WTC11 (cell line): ENCODE results near the gene COL4A1. TPM values are rescaled to one million over a fixed set of nuclear protein-coding genes. Genes with fewer than 3 reads are reported as not detected.

Experiments
- ATAC-seq: fragments of 200-7000 bp; cut with Tn5 transposase; 2 replicates; pipeline ENCODE4 v1.10.0; 2021; ENCODE audit warnings: mild to moderate bottlenecking, moderate library complexity
- CTCF ChIA-PET: fragments of 300-600 bp; sonication (Branson Sonifier 250); formaldehyde crosslinking; loops from one replicate; lab custom pipeline; 2021; ENCODE audit warnings: antibody characterized with exemption; lab: Charles Lee
- POLR2A ChIA-PET: fragments of 350-600 bp; sonication (Branson Sonifier 250); formaldehyde crosslinking; loops from one replicate; lab custom pipeline; 2021; ENCODE audit warnings: antibody characterized with exemption; lab: Charles Lee
- DNase-seq: peaks from one replicate; pipeline ENCODE4 v3.0.0; 2021; ENCODE audit warnings: low spot score
- H3K27ac Mint-ChIP-seq: 2 replicates; pipeline ENCODE4 v1.8.0; 2021; ENCODE audit warnings: mixed read lengths
- H3K27me3 Mint-ChIP-seq: 2 replicates; pipeline ENCODE4 v1.8.0; 2021; ENCODE audit warnings: low read depth, mild to moderate bottlenecking, moderate library complexity, mixed read lengths
- H3K36me3 Mint-ChIP-seq: 2 replicates; pipeline ENCODE4 v1.8.0; 2021; ENCODE audit warnings: mixed read lengths
- H3K4me1 Mint-ChIP-seq: 2 replicates; pipeline ENCODE4 v1.8.0; 2022; ENCODE audit warnings: mixed read lengths
- H3K4me3 Mint-ChIP-seq: 2 replicates; pipeline ENCODE4 v1.8.0; 2021; ENCODE audit warnings: mild to moderate bottlenecking, moderate library complexity, mixed read lengths
- H3K9me3 Mint-ChIP-seq: 2 replicates; pipeline ENCODE4 v1.8.0; 2021; ENCODE audit warnings: mixed read lengths
- ATF1 ChIP-seq: sonication (generic); formaldehyde crosslinking; IDR thresholded peaks from 2 replicates; pipeline ENCODE4 v1.8.1; 2023; ENCODE audit warnings: mild to moderate bottlenecking, moderate library complexity, missing genetic modification reagents
- E2F4 ChIP-seq: sonication (generic); formaldehyde crosslinking; IDR thresholded peaks from 2 replicates; pipeline ENCODE4 v1.8.1; 2022; ENCODE audit warnings: low read depth, mild to moderate bottlenecking, moderate library complexity, missing genetic modification reagents, borderline replicate concordance
- ERG ChIP-seq: fragments of 250-450 bp; sonication (Bioruptor Pico); IDR thresholded peaks from 2 replicates; pipeline ENCODE4 v1.8.0; 2021; ENCODE audit warnings: mild to moderate bottlenecking
- ETV6 ChIP-seq: sonication (generic); formaldehyde crosslinking; IDR thresholded peaks from 2 replicates; pipeline ENCODE4 v1.8.1; 2022; ENCODE audit warnings: mild to moderate bottlenecking, missing genetic modification reagents
- GABPB1 ChIP-seq: sonication (generic); formaldehyde crosslinking; IDR thresholded peaks from 2 replicates; pipeline ENCODE4 v1.8.1; 2023; ENCODE audit warnings: mild to moderate bottlenecking, missing genetic modification reagents
- HMGA2 ChIP-seq: fragments of 250-450 bp; sonication (Bioruptor Pico); IDR thresholded peaks from 2 replicates; pipeline ENCODE4 v1.4.0; 2021; ENCODE audit warnings: mild to moderate bottlenecking, moderate library complexity
- MLX ChIP-seq: sonication (generic); formaldehyde crosslinking; IDR thresholded peaks from 2 replicates; pipeline ENCODE4 v1.8.1; 2023; ENCODE audit warnings: mild to moderate bottlenecking, missing genetic modification reagents, moderate library complexity
- NFATC4 ChIP-seq: fragments of 250-450 bp; sonication (Bioruptor Pico); IDR thresholded peaks from 2 replicates; pipeline ENCODE4 v1.9.0; 2021; ENCODE audit warnings: mild to moderate bottlenecking
- OVOL2 ChIP-seq: fragments of 250-450 bp; sonication (Bioruptor Pico); IDR thresholded peaks from 2 replicates; pipeline ENCODE4 v1.9.0; 2021; ENCODE audit warnings: mild to moderate bottlenecking, borderline replicate concordance
- SOX15 ChIP-seq: fragments of 250-450 bp; sonication (Bioruptor Pico); IDR thresholded peaks from 2 replicates; pipeline ENCODE4 v1.9.0; 2021; ENCODE audit warnings: mild to moderate bottlenecking
- USF2 ChIP-seq: sonication (generic); formaldehyde crosslinking; IDR thresholded peaks from 2 replicates; pipeline ENCODE4 v1.8.1; 2023; ENCODE audit warnings: mild to moderate bottlenecking, missing genetic modification reagents, moderate library complexity
- ZNF138 ChIP-seq: sonication (generic); formaldehyde crosslinking; conservative IDR thresholded peaks from 2 replicates; pipeline ENCODE4 v1.8.1; 2022; ENCODE audit warnings: mild to moderate bottlenecking, moderate library complexity, missing genetic modification reagents
- ZNF416 ChIP-seq: fragments of 250-450 bp; sonication (Bioruptor Pico); IDR thresholded peaks from 2 replicates; pipeline ENCODE4 v1.9.0; 2021; ENCODE audit warnings: mild to moderate bottlenecking, inconsistent platforms
- ZNF671 ChIP-seq: fragments of 250-450 bp; sonication (Bioruptor Pico); IDR thresholded peaks from 2 replicates; pipeline ENCODE4 v1.8.0; 2021; ENCODE audit warnings: mild to moderate bottlenecking
- total RNA-seq: library from RNA; stranded (reverse); gene quantifications from 3 replicates; pipeline ENCODE4 v1.2.3, GENCODE V29; 2021
- TF ChIP-seq, protein P1 (sequence below): sonication (generic); formaldehyde crosslinking; IDR thresholded peaks from 2 replicates; pipeline ENCODE4 v1.8.0; 2023; ENCODE audit warnings: missing genetic modification reagents
- TF ChIP-seq, protein P2 (sequence below): fragments of 250-450 bp; sonication (Bioruptor Pico); IDR thresholded peaks from 2 replicates; pipeline ENCODE4 v1.9.0; 2021; ENCODE audit warnings: mild to moderate bottlenecking
- TF ChIP-seq, protein P3 (sequence below): sonication (generic); formaldehyde crosslinking; IDR thresholded peaks from 2 replicates; pipeline ENCODE4 v1.8.1; 2023; ENCODE audit warnings: mild to moderate bottlenecking, missing genetic modification reagents, borderline replicate concordance
- TF ChIP-seq, protein P4 (sequence below): sonication (generic); formaldehyde crosslinking; IDR thresholded peaks from 2 replicates; pipeline ENCODE4 v1.8.1; 2023; ENCODE audit warnings: mild to moderate bottlenecking, moderate library complexity, missing genetic modification reagents
- TF ChIP-seq, protein P5 (sequence below): sonication (generic); formaldehyde crosslinking; IDR thresholded peaks from 2 replicates; pipeline ENCODE4 v1.8.0; 2023; ENCODE audit warnings: missing genetic modification reagents, mild to moderate bottlenecking, borderline replicate concordance

The COL4A1 gene
- total RNA-seq, 1 experiment from 2014 or later, result 89.6 TPM

DNA sequence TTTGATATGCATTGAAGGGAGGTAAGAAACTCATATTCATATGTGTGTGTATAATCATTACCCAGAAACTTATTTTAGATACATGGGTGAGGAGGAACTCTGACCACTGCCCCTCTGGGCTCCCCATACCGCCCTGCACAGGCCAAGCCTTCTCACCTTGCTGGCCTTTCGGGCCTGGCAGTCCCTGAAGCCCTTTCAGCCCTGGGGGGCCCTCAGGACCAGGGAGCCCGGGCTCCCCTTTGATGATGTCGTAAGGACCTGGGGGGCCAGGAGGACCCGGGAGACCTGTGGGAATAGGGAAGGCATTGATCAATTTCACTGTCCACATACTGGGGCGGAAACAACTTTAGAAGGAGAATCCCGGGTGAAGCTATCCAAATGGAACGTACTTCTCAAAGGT, 142.3 kb downstream of the COL4A1 start (continued):
- TF ChIP-seq MLX (CRISPR knock-in tag) (no peak), ZNF138 (no peak)

DNA sequence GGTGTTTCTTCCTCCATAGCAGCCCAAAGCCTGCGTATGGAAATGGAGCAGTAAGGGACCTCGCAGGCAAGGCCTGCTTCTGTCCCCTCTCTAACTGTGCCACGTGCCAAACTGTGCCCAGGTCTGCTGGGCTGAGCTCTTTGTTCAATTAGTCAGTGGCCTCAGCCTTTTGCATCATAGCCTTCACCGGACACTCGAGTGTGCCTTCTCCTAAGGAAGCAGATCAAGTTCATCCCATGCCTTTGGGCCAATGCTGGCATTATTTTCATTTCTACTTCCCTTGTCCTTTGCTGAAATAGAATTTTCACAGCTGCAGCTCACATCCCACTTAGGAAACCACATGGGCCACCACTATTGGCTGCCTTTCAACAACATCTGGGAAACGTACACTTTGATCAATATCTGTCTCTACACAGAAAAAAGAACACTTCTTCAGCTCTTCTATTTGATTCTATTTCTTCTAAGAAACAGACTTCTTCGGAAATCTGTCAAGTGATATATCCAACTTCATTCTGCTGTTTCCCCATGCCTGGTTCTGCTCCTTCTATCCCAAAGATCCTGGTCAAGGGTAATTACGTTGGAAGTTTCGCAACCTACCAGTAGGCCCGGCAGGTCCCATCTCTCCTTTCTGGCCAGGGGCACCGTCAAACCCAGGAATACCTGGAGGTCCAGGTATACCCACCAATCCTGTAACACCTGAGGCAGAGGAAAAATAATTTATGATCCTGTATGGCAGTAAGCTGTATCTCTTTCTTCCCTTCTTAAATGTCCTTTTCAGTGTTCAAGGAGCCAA, 143.9 kb downstream of the COL4A1 start:
- Mint-ChIP-seq H3K4me3 (no peak overlapping the region), H3K9me3 (no peaks in the 10 kb centered on the region), H3K27ac (no peak overlapping the region), H3K27me3 (no peaks in the 10 kb centered on the region), H3K36me3 (peaks cover 19% of the 10 kb centered on the region), H3K4me1 (no peaks in the 10 kb centered on the region)
- CTCF ChIA-PET, result no interaction called here
- POLR2A ChIA-PET, result no interaction called here
- no peak for DNase-seq
- ATAC-seq, result no peak
- TF ChIP-seq HMGA2 (CRISPR knock-in tag), result no peak
- no peak for TF ChIP-seq OVOL2 (CRISPR knock-in tag)
- TF ChIP-seq ZNF671 (CRISPR knock-in tag), result no peak
- TF ChIP-seq, protein P1, sequence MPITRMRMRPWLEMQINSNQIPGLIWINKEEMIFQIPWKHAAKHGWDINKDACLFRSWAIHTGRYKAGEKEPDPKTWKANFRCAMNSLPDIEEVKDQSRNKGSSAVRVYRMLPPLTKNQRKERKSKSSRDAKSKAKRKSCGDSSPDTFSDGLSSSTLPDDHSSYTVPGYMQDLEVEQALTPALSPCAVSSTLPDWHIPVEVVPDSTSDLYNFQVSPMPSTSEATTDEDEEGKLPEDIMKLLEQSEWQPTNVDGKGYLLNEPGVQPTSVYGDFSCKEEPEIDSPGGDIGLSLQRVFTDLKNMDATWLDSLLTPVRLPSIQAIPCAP (CRISPR knock-in tag), result no peak
- TF ChIP-seq, protein P2, sequence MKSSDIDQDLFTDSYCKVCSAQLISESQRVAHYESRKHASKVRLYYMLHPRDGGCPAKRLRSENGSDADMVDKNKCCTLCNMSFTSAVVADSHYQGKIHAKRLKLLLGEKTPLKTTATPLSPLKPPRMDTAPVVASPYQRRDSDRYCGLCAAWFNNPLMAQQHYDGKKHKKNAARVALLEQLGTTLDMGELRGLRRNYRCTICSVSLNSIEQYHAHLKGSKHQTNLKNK (CRISPR knock-in tag), result no peak
- TF ChIP-seq GABPB1 (CRISPR knock-in tag), result no peak
- TF ChIP-seq ATF1, result no peak
- TF ChIP-seq, protein P3, sequence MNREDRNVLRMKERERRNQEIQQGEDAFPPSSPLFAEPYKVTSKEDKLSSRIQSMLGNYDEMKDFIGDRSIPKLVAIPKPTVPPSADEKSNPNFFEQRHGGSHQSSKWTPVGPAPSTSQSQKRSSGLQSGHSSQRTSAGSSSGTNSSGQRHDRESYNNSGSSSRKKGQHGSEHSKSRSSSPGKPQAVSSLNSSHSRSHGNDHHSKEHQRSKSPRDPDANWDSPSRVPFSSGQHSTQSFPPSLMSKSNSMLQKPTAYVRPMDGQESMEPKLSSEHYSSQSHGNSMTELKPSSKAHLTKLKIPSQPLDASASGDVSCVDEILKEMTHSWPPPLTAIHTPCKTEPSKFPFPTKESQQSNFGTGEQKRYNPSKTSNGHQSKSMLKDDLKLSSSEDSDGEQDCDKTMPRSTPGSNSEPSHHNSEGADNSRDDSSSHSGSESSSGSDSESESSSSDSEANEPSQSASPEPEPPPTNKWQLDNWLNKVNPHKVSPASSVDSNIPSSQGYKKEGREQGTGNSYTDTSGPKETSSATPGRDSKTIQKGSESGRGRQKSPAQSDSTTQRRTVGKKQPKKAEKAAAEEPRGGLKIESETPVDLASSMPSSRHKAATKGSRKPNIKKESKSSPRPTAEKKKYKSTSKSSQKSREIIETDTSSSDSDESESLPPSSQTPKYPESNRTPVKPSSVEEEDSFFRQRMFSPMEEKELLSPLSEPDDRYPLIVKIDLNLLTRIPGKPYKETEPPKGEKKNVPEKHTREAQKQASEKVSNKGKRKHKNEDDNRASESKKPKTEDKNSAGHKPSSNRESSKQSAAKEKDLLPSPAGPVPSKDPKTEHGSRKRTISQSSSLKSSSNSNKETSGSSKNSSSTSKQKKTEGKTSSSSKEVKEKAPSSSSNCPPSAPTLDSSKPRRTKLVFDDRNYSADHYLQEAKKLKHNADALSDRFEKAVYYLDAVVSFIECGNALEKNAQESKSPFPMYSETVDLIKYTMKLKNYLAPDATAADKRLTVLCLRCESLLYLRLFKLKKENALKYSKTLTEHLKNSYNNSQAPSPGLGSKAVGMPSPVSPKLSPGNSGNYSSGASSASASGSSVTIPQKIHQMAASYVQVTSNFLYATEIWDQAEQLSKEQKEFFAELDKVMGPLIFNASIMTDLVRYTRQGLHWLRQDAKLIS (CRISPR knock-in tag), result no peak
- no peak for TF ChIP-seq ZNF416 (CRISPR knock-in tag)
- no peak for TF ChIP-seq ETV6 (CRISPR knock-in tag)
- TF ChIP-seq NFATC4 (CRISPR knock-in tag), result no peak
- no peak for TF ChIP-seq E2F4 (CRISPR knock-in tag)
- TF ChIP-seq, protein P4, sequence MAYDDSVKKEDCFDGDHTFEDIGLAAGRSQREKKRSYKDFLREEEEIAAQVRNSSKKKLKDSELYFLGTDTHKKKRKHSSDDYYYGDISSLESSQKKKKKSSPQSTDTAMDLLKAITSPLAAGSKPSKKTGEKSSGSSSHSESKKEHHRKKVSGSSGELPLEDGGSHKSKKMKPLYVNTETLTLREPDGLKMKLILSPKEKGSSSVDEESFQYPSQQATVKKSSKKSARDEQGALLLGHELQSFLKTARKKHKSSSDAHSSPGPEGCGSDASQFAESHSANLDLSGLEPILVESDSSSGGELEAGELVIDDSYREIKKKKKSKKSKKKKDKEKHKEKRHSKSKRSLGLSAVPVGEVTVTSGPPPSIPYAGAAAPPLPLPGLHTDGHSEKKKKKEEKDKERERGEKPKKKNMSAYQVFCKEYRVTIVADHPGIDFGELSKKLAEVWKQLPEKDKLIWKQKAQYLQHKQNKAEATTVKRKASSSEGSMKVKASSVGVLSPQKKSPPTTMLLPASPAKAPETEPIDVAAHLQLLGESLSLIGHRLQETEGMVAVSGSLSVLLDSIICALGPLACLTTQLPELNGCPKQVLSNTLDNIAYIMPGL, result no peak
- no peak for TF ChIP-seq USF2 (CRISPR knock-in tag)
- TF ChIP-seq, protein P5, sequence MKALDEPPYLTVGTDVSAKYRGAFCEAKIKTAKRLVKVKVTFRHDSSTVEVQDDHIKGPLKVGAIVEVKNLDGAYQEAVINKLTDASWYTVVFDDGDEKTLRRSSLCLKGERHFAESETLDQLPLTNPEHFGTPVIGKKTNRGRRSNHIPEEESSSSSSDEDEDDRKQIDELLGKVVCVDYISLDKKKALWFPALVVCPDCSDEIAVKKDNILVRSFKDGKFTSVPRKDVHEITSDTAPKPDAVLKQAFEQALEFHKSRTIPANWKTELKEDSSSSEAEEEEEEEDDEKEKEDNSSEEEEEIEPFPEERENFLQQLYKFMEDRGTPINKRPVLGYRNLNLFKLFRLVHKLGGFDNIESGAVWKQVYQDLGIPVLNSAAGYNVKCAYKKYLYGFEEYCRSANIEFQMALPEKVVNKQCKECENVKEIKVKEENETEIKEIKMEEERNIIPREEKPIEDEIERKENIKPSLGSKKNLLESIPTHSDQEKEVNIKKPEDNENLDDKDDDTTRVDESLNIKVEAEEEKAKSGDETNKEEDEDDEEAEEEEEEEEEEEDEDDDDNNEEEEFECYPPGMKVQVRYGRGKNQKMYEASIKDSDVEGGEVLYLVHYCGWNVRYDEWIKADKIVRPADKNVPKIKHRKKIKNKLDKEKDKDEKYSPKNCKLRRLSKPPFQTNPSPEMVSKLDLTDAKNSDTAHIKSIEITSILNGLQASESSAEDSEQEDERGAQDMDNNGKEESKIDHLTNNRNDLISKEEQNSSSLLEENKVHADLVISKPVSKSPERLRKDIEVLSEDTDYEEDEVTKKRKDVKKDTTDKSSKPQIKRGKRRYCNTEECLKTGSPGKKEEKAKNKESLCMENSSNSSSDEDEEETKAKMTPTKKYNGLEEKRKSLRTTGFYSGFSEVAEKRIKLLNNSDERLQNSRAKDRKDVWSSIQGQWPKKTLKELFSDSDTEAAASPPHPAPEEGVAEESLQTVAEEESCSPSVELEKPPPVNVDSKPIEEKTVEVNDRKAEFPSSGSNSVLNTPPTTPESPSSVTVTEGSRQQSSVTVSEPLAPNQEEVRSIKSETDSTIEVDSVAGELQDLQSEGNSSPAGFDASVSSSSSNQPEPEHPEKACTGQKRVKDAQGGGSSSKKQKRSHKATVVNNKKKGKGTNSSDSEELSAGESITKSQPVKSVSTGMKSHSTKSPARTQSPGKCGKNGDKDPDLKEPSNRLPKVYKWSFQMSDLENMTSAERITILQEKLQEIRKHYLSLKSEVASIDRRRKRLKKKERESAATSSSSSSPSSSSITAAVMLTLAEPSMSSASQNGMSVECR, result no peak
- TF ChIP-seq SOX15 (CRISPR knock-in tag), result no peak
- TF ChIP-seq ERG, result no peak
